ENCODE data around the gene ASRGL1.

ASRGL1 gene

GRCh38 chr11:62433904-62434276 lies 96.6 kb downstream of the ASRGL1 start:
- TF ChIP-seq, protein P1, sequence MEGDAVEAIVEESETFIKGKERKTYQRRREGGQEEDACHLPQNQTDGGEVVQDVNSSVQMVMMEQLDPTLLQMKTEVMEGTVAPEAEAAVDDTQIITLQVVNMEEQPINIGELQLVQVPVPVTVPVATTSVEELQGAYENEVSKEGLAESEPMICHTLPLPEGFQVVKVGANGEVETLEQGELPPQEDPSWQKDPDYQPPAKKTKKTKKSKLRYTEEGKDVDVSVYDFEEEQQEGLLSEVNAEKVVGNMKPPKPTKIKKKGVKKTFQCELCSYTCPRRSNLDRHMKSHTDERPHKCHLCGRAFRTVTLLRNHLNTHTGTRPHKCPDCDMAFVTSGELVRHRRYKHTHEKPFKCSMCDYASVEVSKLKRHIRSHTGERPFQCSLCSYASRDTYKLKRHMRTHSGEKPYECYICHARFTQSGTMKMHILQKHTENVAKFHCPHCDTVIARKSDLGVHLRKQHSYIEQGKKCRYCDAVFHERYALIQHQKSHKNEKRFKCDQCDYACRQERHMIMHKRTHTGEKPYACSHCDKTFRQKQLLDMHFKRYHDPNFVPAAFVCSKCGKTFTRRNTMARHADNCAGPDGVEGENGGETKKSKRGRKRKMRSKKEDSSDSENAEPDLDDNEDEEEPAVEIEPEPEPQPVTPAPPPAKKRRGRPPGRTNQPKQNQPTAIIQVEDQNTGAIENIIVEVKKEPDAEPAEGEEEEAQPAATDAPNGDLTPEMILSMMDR (IDR thresholded peaks at IDR 0.05; ENCODE audit: insufficient read depth, low read depth, low read length, missing control alignments), result no peak
- H3K4me3 ChIP-seq (ENCODE audit: low read length), result no peak overlapping the region
- DNase-seq (ENCODE audit: low read depth), result no peak

GRCh38 chr11:62435846-62436660 lies 98.8 kb downstream of the ASRGL1 start:
- TF ChIP-seq, protein P1 (IDR thresholded peaks at IDR 0.05; ENCODE audit: insufficient read depth, low read depth, low read length, missing control alignments), result no peak
- no peak for DNase-seq (ENCODE audit: low read depth)
- H3K4me3 ChIP-seq (ENCODE audit: low read length), result no peak overlapping the region

DNA sequence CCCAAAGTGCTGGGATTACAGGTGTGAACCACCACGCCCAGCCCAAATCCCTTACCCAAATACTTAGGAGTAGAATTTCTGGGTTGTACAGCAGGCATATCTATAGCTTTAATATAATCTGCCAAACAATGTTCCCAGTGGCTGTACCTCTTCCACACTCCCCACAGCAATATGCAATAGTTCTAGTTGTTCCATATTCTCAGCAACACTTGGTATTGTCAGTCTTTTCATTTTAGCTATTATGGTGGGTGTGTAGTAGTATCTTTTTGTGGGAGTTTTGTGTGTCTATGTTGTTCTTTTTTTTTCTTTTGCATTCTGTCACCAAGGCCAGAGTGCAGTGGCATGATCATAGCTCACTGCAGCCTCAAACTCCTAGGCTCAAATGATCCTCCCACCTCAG lies 100.4 kb downstream of the ASRGL1 start:
- DNase-seq (ENCODE audit: low read depth), result no peak
- no peak overlapping the region for H3K4me3 ChIP-seq (ENCODE audit: low read length)
- TF ChIP-seq, protein P1 (IDR thresholded peaks at IDR 0.05; ENCODE audit: insufficient read depth, low read depth, low read length, missing control alignments), result no peak

DNA sequence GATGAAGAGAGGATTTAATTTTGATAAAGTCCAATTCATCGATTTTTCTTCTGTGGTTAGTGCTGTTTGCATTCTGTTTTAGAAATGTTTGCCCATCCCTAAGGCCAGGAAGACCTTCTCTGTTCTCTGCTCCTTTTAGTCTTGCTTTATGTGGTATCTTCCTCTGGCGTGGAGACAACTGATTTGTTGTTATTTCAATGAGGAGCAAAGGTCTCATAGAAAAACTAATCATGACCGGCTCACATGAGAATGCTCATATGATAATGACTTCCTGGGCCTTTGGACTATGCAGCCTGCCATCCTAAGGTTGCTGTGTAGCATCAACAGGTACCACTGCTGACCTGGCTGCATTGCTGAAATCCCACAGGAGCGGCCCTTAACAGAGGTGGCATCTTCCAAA lies 101.4 kb downstream of the ASRGL1 start:
- no peak for DNase-seq (ENCODE audit: low read depth)
- no peak overlapping the region for H3K4me3 ChIP-seq (ENCODE audit: low read length)
- TF ChIP-seq, protein P1 (IDR thresholded peaks at IDR 0.05; ENCODE audit: insufficient read depth, low read depth, low read length, missing control alignments), result no peak

GRCh38 chr11:62439785-62440602 lies 102.7 kb downstream of the ASRGL1 start:
- no peak for DNase-seq (ENCODE audit: low read depth)
- H3K4me3 ChIP-seq (ENCODE audit: low read length), result no peak overlapping the region
- TF ChIP-seq, protein P1 (IDR thresholded peaks at IDR 0.05; ENCODE audit: insufficient read depth, low read depth, low read length, missing control alignments), result no peak
